NCI-H345 (cell line): ENCODE results near the gene PGM5.
"Not testable (repeated sequence)": the region's sequence is repeated elsewhere in the genome, so short reads cannot be mapped to it uniquely, and the experiment has no call there.

Experiments
- DNase-seq: peaks from one replicate; lab custom pipeline; 2025; lab: John Stamatoyannopoulos, UW

Gene PGM5

DNA sequence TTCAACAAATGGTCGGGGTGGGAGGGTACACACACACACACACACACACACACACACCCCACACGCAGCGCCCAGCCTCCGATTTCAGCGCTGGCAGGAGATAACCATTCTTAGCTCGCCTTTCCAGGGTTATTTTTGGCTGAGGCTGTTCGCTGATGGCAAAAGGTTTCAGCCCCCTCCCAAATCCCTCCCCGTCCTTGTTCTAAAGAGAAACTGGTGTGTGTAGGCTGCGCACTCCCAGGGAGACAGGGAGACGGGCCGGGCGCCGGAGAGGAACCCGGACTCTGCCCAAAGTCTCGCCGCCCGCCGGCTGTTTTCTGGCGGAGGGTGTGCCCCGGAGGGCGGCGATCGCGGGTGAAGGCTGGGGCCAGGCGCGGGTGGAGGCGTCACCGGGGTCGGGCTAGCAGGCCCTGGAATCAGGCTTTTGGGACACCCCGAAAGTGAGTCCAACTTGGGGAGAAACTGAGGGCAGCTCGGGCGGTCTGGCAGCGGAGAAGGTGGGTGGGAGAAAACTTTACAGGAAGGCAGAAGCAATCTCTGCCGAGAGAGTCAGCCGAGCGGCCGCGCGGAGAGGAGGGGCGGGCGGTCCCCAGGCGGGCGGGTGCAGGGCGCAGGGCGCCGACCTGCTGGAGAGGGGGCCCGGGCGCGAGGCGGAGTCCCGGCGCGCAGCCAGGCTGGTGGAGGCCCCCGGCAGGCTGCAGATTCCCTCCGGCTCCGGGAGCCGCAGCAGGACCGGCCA lies at the start of gene PGM5:
PGM5 (plus strand) TSS at position 232 of the 739 bp plus-strand sequence. CDS start 517 bp downstream, outside the sequence.
- not testable (repeated sequence) for DNase-seq

DNA sequence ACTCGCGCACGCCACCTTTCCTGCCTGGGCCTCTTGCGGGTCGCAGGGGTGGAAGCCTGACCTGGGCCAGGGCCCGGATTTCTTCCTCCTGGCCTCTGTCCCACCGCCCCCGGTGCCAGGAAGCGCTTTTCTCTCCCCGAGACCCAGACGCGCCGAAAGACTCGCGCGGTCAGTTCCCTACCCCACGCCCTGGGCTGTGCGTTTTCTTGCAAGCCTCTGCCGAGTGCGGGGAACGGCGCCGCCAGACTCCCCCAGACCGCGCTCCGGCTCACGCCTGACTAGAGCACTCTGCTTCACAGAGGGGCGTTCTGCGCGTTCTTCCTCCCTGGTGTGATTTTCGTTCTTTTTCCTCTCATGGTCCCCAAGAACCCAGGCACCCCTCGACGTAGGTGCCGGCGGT lies 49.3 kb upstream of the PGM5 start:
- DNase-seq: not testable (repeated sequence)

DNA sequence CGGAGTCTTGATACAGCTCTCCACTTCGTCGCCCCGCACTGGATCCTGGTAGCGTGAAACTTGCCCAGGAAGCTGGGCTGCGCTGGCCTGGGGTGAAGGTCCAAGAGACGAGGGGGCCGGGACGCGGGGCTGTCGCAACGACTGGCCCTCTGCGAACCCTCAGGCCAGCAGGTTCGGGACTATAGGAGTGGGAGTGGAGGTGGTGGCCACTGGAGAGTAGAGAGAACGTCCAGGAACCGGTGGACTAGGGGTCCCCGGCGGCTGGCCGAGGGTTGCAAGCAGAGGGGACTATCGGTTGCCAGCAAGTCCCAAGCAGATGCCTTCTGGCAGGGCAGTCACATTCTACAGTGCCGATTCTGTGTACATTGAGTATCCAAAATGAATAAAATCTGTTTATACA lies 48.8 kb upstream of the PGM5 start:
- not testable (repeated sequence) for DNase-seq

DNA sequence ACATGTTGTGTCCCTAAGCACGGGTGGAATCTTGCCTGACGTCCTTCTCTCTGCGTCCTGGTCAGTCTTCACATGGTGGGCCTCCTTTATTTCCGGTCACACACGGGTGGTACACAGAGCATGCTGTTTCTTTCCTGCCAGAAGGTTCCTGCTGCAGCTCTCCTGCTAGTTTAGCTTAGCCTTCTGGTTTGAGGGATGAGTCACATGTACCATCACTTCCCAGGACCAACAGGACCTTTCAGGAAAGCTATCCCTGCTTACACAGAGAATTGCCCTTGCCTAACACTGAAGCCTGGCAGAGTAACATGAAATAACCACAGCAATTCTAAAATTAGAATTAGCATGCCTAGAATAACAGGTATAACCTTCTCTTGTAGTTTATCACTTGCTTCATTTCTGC lies 45.2 kb upstream of the PGM5 start:
- not testable (repeated sequence) for DNase-seq

DNA sequence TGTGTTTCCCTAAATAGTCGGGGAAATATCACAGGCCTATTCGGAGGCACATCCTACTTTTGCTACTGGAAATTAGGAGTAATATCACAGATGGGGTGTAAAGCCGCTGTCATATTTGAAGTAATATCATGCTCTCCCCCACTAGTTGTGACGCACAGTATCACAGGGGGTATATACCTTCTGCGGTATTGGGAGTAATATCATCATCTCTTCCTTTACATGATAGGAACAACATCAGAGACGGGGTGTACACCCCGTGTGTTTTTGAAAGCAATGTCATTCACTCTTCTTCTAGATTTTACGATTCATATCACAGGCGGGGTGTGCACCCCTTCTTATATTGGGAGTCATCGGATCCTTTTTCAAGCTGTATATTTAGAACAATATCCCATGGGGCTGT lies 38.2 kb upstream of the PGM5 start:
- DNase-seq: not testable (repeated sequence)

DNA sequence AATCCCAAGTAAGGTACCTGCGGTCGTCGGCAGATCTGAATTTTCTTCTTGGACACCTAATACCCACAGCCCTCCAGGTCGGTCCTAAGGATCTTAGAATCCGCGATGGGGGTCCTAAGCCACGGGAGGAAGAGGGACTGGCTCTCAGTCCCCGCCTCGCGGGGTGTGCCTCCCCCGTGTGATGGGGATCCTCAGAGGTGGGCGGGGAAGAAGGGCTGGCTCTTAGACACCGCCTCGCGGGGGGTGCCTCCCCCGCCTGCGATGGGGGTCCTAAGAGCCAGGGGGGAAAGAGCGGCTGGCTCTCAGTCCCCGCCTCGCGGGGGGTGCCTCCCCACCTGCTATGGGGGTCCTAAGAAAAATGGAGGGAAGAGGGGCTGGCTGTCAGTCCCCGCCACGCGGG lies 32.7 kb upstream of the PGM5 start:
- not testable (repeated sequence) for DNase-seq

DNA sequence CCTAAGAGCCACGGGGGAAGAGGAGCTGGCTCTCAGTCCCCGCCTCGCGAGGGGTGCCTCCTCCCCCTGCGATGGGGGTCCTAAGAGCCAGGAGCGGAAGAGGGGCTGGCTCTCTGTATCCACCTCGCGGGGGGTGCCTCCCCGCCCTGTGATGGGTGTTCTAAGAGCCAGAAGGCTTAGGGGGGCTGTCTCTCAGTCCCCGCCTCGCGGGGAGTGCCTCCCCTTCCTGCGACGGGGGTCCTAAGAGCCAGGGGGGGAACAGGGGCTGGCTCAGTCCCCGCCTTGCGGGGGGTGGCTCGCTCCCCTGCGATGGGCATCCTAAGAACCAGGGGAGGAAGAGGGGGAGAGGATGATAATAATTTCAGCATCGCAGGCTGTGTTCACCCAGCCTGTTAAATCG lies 31.9 kb upstream of the PGM5 start:
- not testable (repeated sequence) for DNase-seq

DNA sequence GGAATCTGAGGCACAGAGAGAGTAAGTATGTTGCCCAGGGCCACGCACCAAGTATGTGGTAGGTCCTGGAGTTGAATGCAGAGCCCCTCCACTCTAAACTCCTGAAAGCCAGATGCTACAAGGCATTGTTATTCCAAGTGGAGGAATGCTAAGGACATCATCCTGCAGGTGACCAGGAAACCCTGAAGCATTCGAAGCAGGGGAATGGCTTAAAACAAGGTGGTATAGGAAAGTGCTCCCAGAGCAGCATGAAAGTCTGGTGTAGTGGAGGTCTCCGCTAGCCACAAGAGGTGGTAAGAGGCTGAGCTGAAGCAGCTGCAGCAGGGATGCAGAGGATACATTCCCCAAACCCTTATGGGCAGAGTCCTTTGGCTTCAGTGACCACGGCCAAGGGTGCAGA lies 27.3 kb upstream of the PGM5 start:
- DNase-seq: not testable (repeated sequence)

DNA sequence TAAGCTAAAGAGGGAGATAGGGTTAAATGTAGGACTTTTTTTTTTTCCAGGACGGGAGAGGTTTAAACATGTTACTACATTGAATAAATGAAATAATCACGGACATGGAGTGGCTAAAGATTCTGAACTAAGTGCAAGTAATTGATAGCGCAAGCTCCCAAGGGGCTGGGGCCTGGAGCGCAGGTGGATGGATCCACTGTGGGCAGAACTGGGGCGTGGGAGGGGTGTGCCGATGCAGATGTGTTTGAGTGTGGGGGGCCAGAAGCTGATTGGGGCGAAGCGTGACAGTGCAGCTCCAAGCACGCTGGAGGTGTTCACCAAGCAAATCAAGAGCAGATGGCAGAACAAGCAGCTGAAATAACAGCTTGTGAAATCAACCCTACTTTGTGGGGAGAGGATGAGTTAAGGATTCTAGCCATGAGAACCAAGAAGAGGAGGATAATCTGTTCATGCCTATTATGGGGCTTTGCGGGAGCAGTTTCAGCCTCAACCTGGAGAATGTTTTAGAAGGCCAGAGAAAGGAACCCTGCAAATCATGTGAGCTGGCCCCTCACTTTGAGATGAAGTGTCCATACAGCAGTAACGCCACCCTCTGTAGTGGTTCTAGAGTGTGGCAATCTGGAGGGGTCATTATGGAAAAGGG lies 25.8 kb upstream of the PGM5 start:
- not testable (repeated sequence) for DNase-seq

DNA sequence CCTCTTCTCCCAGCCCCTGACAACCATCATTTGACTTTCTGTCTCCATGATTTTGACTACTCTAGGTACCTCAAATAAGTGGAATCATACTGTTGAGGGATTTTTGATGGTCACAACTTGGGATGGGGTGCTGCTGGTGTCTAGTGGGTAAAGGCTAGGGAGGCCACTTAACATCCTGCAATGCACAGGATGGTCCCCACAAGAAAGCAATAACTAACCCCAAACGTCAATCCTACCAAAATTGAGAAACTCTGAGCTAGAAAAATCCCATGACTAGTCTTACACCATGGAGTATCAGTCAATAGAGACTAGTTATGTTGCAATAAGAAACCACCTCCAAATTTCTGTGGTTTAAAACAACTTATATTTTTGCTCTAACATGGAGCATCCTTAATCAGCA lies 24.3 kb upstream of the PGM5 start:
- DNase-seq: not testable (repeated sequence)

DNA sequence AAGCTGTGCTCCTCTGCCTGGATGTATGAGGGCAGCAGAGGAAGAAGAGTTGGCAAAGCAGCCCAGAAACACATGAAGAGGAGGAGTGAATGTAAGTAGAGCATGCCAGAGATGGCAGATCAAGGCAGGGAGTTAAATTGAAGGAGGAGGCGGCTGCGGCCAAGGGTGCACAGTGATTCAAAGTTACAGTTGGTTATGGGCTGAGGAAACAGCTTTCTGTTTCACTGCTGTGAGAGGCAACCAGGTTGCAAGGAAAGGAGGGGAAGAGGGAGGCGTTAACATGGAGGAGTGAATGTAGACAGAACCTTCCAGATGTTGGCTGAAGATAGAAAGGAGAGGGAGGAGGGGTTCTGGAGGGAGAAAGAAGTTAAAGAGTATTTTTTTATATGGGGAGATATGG lies 20.5 kb upstream of the PGM5 start:
- not testable (repeated sequence) for DNase-seq

DNA sequence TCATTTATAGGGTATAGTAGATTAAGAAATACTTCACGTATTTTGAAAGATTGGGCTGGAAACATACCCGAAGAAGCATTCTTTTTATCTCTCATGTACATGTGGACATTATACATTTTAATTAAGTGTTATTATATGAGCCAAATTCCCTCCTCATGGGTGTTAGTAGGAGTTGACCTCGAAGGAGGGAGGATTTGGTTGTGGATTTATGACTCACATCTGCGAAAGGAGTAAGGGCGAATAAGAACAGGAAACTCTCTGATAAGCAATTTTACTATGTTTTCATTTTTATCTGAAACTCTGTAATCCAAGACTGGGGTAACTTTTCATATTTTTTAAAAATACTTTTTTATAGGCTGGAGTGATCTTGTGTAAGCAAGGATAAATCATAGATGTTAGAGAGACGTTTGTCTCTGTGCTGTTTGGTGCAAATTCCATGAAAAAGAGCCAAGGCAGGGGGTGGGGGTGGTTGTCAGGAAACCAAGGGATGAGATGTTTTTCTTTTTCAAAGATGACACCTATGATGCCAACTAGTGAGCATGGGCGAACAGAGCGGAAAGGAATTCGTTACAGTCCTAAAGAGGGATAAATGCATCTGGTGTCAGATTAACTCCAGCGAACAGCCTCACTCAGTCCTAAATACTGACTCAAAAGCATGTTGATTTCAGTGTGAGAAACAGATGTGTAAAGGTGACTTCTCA lies 19.6 kb upstream of the PGM5 start:
- DNase-seq: not testable (repeated sequence)

DNA sequence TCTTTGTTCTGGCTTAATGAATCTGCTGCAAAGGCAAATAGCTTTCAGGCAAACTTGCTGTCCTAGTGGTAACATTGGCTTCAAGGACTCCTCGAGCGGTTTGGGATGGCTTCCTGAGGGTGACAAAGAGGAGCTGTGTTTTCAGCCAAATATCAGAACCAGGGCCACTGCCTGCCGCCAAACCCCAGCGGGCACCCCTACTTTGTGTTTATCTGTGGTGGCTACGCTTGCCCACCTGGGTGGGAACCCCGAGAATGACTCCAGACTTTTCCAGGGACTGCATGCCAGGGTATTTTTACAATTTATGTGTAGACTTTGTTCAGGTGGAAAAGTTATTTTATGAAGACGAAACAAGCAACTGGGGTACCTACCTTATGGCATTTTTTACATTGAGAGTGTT lies 18.4 kb upstream of the PGM5 start:
- not testable (repeated sequence) for DNase-seq

DNA sequence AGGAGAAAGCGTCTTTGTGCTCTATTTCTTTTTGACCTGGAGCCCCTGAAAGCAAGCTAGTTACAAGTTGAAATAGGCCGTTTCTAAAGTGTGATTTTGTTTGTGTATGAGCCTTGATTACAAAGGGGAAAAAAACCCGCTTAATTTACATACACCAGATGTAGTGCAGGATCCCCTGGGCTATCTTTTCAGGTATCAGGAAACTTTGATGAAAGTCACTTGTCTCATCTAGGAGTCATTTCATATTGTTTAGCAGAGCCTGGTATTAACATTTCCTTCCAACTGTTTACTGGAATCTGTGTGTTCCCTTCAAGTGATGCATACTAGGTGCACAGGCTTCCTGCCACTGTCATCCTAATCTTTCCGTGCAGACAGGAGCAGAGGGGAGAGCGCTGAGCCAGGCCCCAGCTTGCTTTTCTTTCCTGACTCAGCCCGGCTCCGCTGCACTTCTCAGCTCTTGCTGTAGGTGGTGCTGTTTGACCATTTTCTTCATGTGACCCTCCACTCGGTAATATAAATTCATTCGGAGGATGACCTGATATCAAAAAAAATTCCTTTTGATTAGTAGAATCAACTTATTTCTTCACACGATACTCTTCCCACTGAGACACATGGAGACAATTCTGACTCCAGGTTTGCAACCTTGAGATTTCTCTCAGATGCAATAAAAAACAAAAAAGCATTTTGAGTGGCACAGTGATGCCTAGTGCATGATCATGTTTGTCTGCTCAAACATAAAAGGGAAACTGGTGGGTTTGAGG lies 14.0 kb upstream of the PGM5 start:
- DNase-seq: not testable (repeated sequence)

DNA sequence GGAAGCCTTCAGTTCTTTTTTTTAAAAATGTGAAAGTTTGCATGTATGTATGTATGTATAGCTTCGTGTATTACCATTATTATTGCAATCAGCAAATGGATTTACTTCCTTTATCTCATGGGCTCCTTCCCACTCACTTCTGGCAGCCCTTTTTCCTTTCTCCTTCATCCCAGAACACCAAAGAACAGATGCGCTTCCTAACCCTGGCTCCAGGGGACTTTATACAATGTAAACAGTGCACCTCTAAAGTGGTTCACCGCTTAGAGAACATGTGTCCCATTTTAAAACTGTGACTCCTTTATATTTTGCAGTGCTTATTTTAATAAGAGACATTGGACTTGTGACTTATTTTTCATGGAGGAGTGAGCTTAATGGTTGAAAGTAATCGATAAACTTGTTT lies 13.2 kb upstream of the PGM5 start:
- not testable (repeated sequence) for DNase-seq

DNA sequence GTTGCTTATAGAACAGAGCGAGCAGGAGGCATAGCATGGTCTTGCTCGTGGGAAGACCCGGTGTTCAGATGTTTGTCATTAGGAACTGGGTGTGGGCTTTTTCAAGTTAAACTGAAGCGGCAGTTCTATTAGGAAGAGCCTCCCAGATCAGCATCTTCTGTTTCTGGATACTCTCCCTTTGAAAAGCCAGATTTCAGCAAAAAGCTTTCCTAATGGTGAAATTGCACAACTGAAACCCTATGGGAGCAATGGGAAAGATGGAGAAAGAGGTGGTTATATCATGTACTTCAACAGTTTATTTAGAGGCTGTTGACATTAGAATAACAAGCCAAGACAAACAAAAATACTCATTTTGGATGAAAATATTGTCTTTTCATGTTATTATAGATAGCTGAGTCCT lies 12.4 kb upstream of the PGM5 start:
- not testable (repeated sequence) for DNase-seq

DNA sequence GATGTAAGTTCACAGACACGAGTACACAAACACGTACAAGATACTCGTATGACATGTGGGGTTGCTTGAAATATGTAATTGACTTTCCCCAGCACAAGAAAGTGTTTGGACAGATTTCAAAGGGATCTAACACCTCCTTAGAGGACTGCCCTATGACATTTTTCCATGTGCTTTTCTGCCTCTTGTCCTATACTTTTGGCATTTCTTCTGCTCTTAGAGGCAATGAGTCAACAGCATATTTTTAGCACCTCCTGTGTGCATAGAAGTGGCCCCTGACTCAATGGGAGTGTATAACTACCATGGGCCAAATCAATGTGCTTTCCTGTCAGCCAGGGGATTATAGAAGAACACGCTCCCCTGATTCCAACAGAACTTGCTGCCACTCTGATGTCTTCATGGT lies 4.7 kb upstream of the PGM5 start:
- DNase-seq: not testable (repeated sequence)

DNA sequence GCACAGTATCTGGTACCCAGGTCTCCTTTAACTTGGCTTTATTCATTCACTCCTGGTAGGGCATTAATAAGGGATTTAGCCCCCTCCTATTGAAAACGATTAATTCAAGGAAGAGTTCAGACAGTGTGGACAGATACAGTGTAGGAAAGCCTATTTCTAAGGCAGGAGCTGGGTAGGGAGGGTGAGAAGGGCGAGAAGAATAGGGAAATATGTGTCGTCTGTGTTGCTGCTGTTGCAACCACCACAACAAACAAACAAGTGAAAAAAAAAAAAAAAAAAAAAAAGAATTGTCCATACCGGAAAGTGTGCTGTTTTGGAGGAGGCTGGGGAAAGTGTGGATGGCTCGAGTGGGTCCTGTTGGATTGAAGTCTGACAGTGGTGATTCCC lies 425 bp upstream of the PGM5 start:
- not testable (repeated sequence) for DNase-seq

DNA sequence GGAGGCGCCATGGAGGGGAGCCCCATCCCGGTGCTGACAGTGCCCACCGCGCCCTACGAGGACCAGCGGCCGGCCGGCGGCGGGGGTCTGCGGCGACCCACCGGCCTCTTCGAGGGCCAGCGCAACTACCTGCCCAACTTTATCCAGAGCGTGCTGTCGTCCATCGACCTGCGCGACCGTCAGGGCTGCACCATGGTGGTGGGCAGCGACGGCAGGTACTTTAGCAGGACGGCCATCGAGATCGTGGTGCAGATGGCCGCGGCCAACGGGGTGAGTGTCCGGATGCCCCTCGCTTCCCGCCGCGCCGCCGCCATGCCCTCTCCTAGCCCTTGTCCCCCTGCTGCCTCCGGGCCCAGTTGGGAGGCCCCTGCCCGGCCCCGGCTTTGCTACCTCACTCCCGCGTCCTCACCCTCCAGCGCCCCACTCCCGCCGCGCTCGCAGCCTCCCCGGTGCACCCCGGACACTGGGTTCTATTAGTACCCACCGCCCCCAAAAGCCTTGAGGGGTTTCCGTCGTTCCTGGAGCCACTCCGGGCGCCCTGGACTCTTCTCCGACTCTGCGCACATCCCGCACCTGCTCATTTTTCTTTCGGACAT lies 806 bp downstream of the PGM5 start:
- DNase-seq: not testable (repeated sequence)

DNA sequence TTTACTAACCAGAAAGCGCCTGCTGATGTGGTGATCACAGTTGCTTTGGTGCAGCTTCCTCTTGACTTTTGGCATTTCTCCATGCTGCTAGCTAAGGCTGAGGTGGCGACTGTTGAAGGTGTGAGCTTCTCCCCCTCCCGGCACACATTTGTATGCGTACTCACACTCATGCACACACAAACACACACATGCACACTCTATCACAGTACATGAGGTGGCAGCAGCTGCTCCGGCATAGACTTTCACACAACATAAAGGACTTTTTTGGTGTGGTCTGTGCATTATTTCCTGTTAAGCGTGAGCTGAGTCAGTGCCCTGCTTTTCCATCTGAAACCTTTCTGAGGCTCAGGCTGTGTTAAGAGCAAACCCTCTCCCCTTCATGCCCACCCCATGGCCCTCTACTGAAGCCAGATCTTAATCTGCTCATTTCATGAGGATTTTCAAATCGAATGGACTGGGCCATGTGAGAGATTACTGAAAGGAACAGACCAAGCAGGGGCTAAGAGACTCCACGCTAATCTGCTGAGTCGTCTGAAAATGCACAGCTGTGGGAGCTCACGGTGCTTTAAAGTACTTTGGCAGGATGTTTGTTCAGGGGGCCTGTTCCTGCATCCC lies 10.6 kb downstream of the PGM5 start:
- DNase-seq: not testable (repeated sequence)

DNA sequence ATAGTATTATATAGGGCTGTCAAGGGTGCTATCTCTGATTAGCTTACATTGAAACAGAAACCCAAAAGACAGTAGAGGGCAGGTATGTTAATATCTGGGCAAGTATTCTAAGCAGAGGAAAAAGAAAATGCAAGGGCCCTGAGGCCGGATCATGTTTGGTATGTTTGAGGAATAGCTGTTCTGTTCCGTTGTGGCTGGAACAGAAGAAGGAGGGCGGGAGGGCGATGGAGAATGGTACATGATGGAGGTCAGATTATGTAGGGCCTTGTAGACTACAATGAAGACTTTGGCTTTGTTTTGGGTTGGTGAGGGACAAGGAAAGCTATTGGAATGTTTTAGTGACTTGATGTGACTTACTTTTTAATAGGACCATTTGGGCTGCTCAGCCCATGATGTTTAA lies 19.4 kb downstream of the PGM5 start:
- not testable (repeated sequence) for DNase-seq
